Measurements from ENCODE around the gene SMIM31.

The SMIM31 gene

GRCh38 chr4:164748375-164748774 is 5.6 kb upstream of the SMIM31 start:
- H3K27ac ChIP-seq (ENCODE audit: low read length), result no peak overlapping the region
- H2AFZ ChIP-seq (ENCODE audit: low read depth, low read length), result no peak overlapping the region

GRCh38 chr4:164755432-164755831 is 1.5 kb downstream of the SMIM31 start:
- no peaks in the 10 kb centered on the region for H4K20me1 ChIP-seq (ENCODE audit: insufficient read depth, low read length)
- TF ChIP-seq EZH2phosphoT487 (IDR thresholded peaks at IDR 0.05; ENCODE audit: low read depth) (no peak), CTCF (IDR thresholded peaks at IDR 0.05; ENCODE audit: low read depth, low read length) (no peak)
- no peak overlapping the region for H2AFZ ChIP-seq (ENCODE audit: low read depth, low read length)
- no peak overlapping the region for H3K27ac ChIP-seq (ENCODE audit: low read length)
- no peak overlapping the region for H3K4me2 ChIP-seq (ENCODE audit: low read length)
- H3K79me2 ChIP-seq (ENCODE audit: low read length), result no peaks in the 10 kb centered on the region
- no peaks in the 10 kb centered on the region for H3K36me3 ChIP-seq (replicated peaks; ENCODE audit: low read depth, low read length)
- H3K4me1 ChIP-seq (ENCODE audit: low read length), result no peaks in the 10 kb centered on the region
- no peak overlapping the region for H3K9ac ChIP-seq (ENCODE audit: low read length)
- no peak overlapping the region for H3K4me3 ChIP-seq (ENCODE audit: low read length)
- no peaks in the 10 kb centered on the region for H3K27me3 ChIP-seq (ENCODE audit: low read depth, low read length)
- H3K9me3 ChIP-seq (ENCODE audit: insufficient read depth, low read length), result no peaks in the 10 kb centered on the region

More at GRCh38 chr4:164748375-164748774, 5.6 kb upstream of the SMIM31 start:
- TF ChIP-seq EZH2phosphoT487 (IDR thresholded peaks at IDR 0.05; ENCODE audit: low read depth), result no peak
- peak; percentile 64 for TF ChIP-seq CTCF (IDR thresholded peaks at IDR 0.05; ENCODE audit: low read depth, low read length)
- Histone ChIP-seq H4K20me1 (ENCODE audit: insufficient read depth, low read length) (no peaks in the 10 kb centered on the region), H3K79me2 (ENCODE audit: low read length) (no peaks in the 10 kb centered on the region), H3K4me1 (ENCODE audit: low read length) (no peaks in the 10 kb centered on the region), H3K4me2 (ENCODE audit: low read length) (no peak overlapping the region), H3K4me3 (ENCODE audit: low read length) (no peak overlapping the region), H3K9ac (ENCODE audit: low read length) (no peak overlapping the region), H3K9me3 (ENCODE audit: insufficient read depth, low read length) (no peaks in the 10 kb centered on the region), H3K36me3 (replicated peaks; ENCODE audit: low read depth, low read length) (no peaks in the 10 kb centered on the region), H3K27me3 (ENCODE audit: low read depth, low read length) (no peaks in the 10 kb centered on the region)

- no peak overlapping the region for H3K9ac ChIP-seq (ENCODE audit: low read length)
- no peaks in the 10 kb centered on the region for H3K27me3 ChIP-seq (ENCODE audit: low read depth, low read length)
- no peak overlapping the region for H3K4me2 ChIP-seq (ENCODE audit: low read length)
- H3K27ac ChIP-seq (ENCODE audit: low read length), result no peak overlapping the region
- no peaks in the 10 kb centered on the region for H3K9me3 ChIP-seq (ENCODE audit: insufficient read depth, low read length)
- no peak overlapping the region for H2AFZ ChIP-seq (ENCODE audit: low read depth, low read length)
- no peaks in the 10 kb centered on the region for H4K20me1 ChIP-seq (ENCODE audit: insufficient read depth, low read length)
- TF ChIP-seq EZH2phosphoT487 (IDR thresholded peaks at IDR 0.05; ENCODE audit: low read depth) (no peak), CTCF (IDR thresholded peaks at IDR 0.05; ENCODE audit: low read depth, low read length) (no peak)
- no peaks in the 10 kb centered on the region for H3K4me1 ChIP-seq (ENCODE audit: low read length)
- no peaks in the 10 kb centered on the region for H3K36me3 ChIP-seq (replicated peaks; ENCODE audit: low read depth, low read length)
- H3K4me3 ChIP-seq (ENCODE audit: low read length), result no peak overlapping the region
- no peaks in the 10 kb centered on the region for H3K79me2 ChIP-seq (ENCODE audit: low read length)
Observed at GRCh38 chr4:164756686-164757085, 2.8 kb downstream of the SMIM31 start.

- Histone ChIP-seq H3K4me1 (ENCODE audit: low read length) (no peaks in the 10 kb centered on the region), H3K9ac (ENCODE audit: low read length) (no peak overlapping the region), H3K4me2 (ENCODE audit: low read length) (no peak overlapping the region), H3K27me3 (ENCODE audit: low read depth, low read length) (peaks cover 12% of the 10 kb centered on the region), H3K9me3 (ENCODE audit: insufficient read depth, low read length) (no peaks in the 10 kb centered on the region), H4K20me1 (ENCODE audit: insufficient read depth, low read length) (no peaks in the 10 kb centered on the region), H2AFZ (ENCODE audit: low read depth, low read length) (no peak overlapping the region), H3K79me2 (ENCODE audit: low read length) (no peaks in the 10 kb centered on the region), H3K36me3 (replicated peaks; ENCODE audit: low read depth, low read length) (no peaks in the 10 kb centered on the region), H3K27ac (ENCODE audit: low read length) (no peak overlapping the region), H3K4me3 (ENCODE audit: low read length) (no peak overlapping the region)
- no peak for TF ChIP-seq CTCF (IDR thresholded peaks at IDR 0.05; ENCODE audit: low read depth, low read length)
- TF ChIP-seq EZH2phosphoT487 (IDR thresholded peaks at IDR 0.05; ENCODE audit: low read depth), result no peak
Observed at GRCh38 chr4:164761241-164761640, 7.3 kb downstream of the SMIM31 start.

Measured in OCI-LY3 (cell line).